HepG2 (cell line): ENCODE results near the gene KXD1. TPM values are rescaled to one million over a fixed set of nuclear protein-coding genes. Genes with fewer than 3 reads are reported as not detected.

Experiments
- EP300 ChIP-seq, 3 experiments: sonication (generic) in 1 of 3; formaldehyde crosslinking in 1 of 3; IDR thresholded peaks; 2 replicates each; pipeline versions ENCODE4 v1.5.1 to v1.6.1; 2011 to 2020; ENCODE audit warnings: low read depth in 2 of 3, low read length in 2 of 3, borderline replicate concordance in 1 of 3, improper control_type of control experiment in 1 of 3, mild to moderate bottlenecking in 1 of 3, missing genetic modification reagents in 1 of 3, moderate library complexity in 1 of 3
- GABPB1 ChIP-seq: IDR thresholded peaks from 2 replicates; pipeline ENCODE4 v1.6.1; 2016; ENCODE audit warnings: mild to moderate bottlenecking, missing genetic modification reagents, moderate library complexity, missing compliant biosample characterization
- KDM2A ChIP-seq: sonication (generic); formaldehyde crosslinking; IDR thresholded peaks from 2 replicates; pipeline ENCODE4 v1.4.0; 2020; ENCODE audit warnings: low read depth, missing genetic modification reagents, borderline replicate concordance
- KLF16 ChIP-seq, 2 experiments: sonication (generic) in 1 of 2; formaldehyde crosslinking in 1 of 2; IDR thresholded peaks; 2 replicates each; pipeline versions ENCODE4 v1.6.1 to v1.8.0; 2016 to 2023; ENCODE audit warnings: missing genetic modification reagents in 2 of 2, missing compliant biosample characterization in 1 of 2
- NFKB2 ChIP-seq: sonication (generic); formaldehyde crosslinking; IDR thresholded peaks from 2 replicates; pipeline ENCODE4 v1.4.0; 2020; ENCODE audit warnings: missing genetic modification reagents, borderline replicate concordance
- NR2F1 ChIP-seq, 2 experiments: fragments of 450-650 bp in 1 of 2; formaldehyde crosslinking in 1 of 2; IDR thresholded peaks; 2 replicates each; pipeline versions ENCODE4 v1.5.0 to v1.6.1; 2016 to 2020; ENCODE audit warnings: mild to moderate bottlenecking in 1 of 2, missing compliant biosample characterization in 1 of 2, missing genetic modification reagents in 1 of 2, moderate library complexity in 1 of 2
- PITX1 ChIP-seq: sonication (generic); formaldehyde crosslinking; IDR thresholded peaks from 2 replicates; pipeline ENCODE4 v1.5.1; 2020; ENCODE audit warnings: mild to moderate bottlenecking, missing genetic modification reagents
- RBM39 ChIP-seq: fragments of 200-400 bp; formaldehyde crosslinking; IDR thresholded peaks from one replicate; pipeline ENCODE4 v1.6.1; 2018; ENCODE audit warnings: antibody characterized with exemption, mild to moderate bottlenecking, low read depth, low read length; ENCODE audit not compliant: poor library complexity, severe bottlenecking
- SP1 ChIP-seq, 2 experiments: fragments of 450-650 bp in 1 of 2; sonication (generic) in 1 of 2; formaldehyde crosslinking in 1 of 2; IDR thresholded peaks; 2 replicates each; pipeline versions ENCODE4 v1.4.0 to v1.6.1; 2016 to 2020; ENCODE audit warnings: missing genetic modification reagents in 1 of 2
- SP5 ChIP-seq: IDR thresholded peaks from 2 replicates; pipeline ENCODE4 v1.6.1; 2016; ENCODE audit warnings: low read depth, borderline replicate concordance
- TAF1 ChIP-seq: sonication (generic); formaldehyde crosslinking; IDR thresholded peaks from 2 replicates; pipeline ENCODE4 v1.4.0; 2020; ENCODE audit warnings: missing genetic modification reagents
- TEAD3 ChIP-seq: optimal IDR thresholded peaks from 2 replicates; pipeline ENCODE3; 2016; ENCODE audit warnings: borderline replicate concordance
- TFAP4 ChIP-seq: sonication (generic); IDR thresholded peaks from 2 replicates; pipeline ENCODE4 v1.6.1; 2016; ENCODE audit warnings: low read depth, borderline replicate concordance
- ZNF572 ChIP-seq: sonication (generic); formaldehyde crosslinking; IDR thresholded peaks from 2 replicates; pipeline ENCODE4 v1.5.1; 2020; ENCODE audit warnings: mild to moderate bottlenecking, missing genetic modification reagents
- polyA plus RNA-seq, 8 experiments: library from polyadenylated mRNA; depleted of rRNA in 3 of 8; stranded (reverse) in 7 of 8; unstranded in 1 of 8; fragments of >200 nt; fragmentation: Illumina TruSeq in 4 of 8; extraction: Trizol in 4 of 8; gene quantifications; 2 replicates each; pipeline versions ENCODE4 v1.2.1 to v1.2.3, GENCODE V29; 2011 to 2016; ENCODE audit warnings: low read depth in 4 of 8, missing spikeins in 1 of 8, mixed read lengths in 1 of 8; ENCODE audit not compliant: insufficient read depth in 1 of 8
- total RNA-seq, 5 experiments: library from RNA; depleted of rRNA; stranded (reverse); fragments of >200 nt; fragmentation: Illumina TruSeq; extraction: Trizol; gene quantifications; 2 replicates each; pipeline ENCODE4 v1.2.3, GENCODE V29; 2016; ENCODE audit warnings: low read depth in 1 of 5
- TF ChIP-seq, protein P1 (sequence below): sonication (generic); formaldehyde crosslinking; IDR thresholded peaks from 2 replicates; pipeline ENCODE4 v1.5.0; 2020; ENCODE audit warnings: mild to moderate bottlenecking, missing genetic modification reagents
- TF ChIP-seq, protein P2 (sequence below): sonication (generic); formaldehyde crosslinking; IDR thresholded peaks from 2 replicates; pipeline ENCODE4 v1.8.1; 2022; ENCODE audit warnings: low read depth, mild to moderate bottlenecking, missing genetic modification reagents
- TF ChIP-seq, protein P3 (sequence below): sonication (generic); formaldehyde crosslinking; IDR thresholded peaks from 2 replicates; pipeline ENCODE4 v1.5.0; 2020; ENCODE audit warnings: mild to moderate bottlenecking, missing genetic modification reagents

The KXD1 gene
- total and polyA plus RNA-seq, 2 of the 13 experiments (the other 11 are each of a cell fraction or from before 2014, with no cell fraction given), result 44.6 to 143 TPM

GRCh38 chr19:18611327-18612050 lies 53.8 kb downstream of the KXD1 start (continued):
- TF ChIP-seq, protein P1, sequence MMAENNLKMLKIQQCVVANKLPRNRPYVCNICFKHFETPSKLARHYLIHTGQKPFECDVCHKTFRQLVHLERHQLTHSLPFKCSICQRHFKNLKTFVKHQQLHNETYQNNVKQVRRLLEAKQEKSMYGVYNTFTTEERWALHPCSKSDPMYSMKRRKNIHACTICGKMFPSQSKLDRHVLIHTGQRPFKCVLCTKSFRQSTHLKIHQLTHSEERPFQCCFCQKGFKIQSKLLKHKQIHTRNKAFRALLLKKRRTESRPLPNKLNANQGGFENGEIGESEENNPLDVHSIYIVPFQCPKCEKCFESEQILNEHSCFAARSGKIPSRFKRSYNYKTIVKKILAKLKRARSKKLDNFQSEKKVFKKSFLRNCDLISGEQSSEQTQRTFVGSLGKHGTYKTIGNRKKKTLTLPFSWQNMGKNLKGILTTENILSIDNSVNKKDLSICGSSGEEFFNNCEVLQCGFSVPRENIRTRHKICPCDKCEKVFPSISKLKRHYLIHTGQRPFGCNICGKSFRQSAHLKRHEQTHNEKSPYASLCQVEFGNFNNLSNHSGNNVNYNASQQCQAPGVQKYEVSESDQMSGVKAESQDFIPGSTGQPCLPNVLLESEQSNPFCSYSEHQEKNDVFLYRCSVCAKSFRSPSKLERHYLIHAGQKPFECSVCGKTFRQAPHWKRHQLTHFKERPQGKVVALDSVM, result 0 out of 2 replicates have a peak, but pooled peaks have one; percentile 11
- TF ChIP-seq, protein P2, sequence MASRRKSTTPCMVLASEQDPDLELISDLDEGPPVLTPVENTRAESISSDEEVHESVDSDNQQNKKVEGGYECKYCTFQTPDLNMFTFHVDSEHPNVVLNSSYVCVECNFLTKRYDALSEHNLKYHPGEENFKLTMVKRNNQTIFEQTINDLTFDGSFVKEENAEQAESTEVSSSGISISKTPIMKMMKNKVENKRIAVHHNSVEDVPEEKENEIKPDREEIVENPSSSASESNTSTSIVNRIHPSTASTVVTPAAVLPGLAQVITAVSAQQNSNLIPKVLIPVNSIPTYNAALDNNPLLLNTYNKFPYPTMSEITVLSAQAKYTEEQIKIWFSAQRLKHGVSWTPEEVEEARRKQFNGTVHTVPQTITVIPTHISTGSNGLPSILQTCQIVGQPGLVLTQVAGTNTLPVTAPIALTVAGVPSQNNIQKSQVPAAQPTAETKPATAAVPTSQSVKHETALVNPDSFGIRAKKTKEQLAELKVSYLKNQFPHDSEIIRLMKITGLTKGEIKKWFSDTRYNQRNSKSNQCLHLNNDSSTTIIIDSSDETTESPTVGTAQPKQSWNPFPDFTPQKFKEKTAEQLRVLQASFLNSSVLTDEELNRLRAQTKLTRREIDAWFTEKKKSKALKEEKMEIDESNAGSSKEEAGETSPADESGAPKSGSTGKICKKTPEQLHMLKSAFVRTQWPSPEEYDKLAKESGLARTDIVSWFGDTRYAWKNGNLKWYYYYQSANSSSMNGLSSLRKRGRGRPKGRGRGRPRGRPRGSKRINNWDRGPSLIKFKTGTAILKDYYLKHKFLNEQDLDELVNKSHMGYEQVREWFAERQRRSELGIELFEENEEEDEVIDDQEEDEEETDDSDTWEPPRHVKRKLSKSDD (CRISPR knock-in tag), result no peak
- TF ChIP-seq KDM2A (CRISPR knock-in tag), result peak; percentile 70
- TF ChIP-seq GABPB1 (CRISPR knock-in tag), result peak; percentile 68
- 0 out of 4 replicates have a peak, but pooled peaks of 1 of the 2 experiments have one; percentile 13 for TF ChIP-seq NR2F1 (CRISPR knock-in tag; IDR thresholded peaks at IDR 0.05)
- TF ChIP-seq, protein P3, sequence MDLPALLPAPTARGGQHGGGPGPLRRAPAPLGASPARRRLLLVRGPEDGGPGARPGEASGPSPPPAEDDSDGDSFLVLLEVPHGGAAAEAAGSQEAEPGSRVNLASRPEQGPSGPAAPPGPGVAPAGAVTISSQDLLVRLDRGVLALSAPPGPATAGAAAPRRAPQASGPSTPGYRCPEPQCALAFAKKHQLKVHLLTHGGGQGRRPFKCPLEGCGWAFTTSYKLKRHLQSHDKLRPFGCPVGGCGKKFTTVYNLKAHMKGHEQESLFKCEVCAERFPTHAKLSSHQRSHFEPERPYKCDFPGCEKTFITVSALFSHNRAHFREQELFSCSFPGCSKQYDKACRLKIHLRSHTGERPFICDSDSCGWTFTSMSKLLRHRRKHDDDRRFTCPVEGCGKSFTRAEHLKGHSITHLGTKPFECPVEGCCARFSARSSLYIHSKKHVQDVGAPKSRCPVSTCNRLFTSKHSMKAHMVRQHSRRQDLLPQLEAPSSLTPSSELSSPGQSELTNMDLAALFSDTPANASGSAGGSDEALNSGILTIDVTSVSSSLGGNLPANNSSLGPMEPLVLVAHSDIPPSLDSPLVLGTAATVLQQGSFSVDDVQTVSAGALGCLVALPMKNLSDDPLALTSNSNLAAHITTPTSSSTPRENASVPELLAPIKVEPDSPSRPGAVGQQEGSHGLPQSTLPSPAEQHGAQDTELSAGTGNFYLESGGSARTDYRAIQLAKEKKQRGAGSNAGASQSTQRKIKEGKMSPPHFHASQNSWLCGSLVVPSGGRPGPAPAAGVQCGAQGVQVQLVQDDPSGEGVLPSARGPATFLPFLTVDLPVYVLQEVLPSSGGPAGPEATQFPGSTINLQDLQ (CRISPR knock-in tag), result 0 out of 2 replicates have a peak, but pooled peaks have one; percentile 64
- TF ChIP-seq NFKB2 (CRISPR knock-in tag), result no peak
- peak; percentile 83 for TF ChIP-seq SP5 (CRISPR knock-in tag)
- TF ChIP-seq ZNF572, result no peak
- peak; percentile 42; the same call in 1 of the 2 replicates for TF ChIP-seq TFAP4
- TF ChIP-seq TAF1 (CRISPR knock-in tag), result peak; percentile 52; the same call in 1 of the 2 replicates
- TF ChIP-seq KLF16 (CRISPR knock-in tag; IDR thresholded peaks at IDR 0.05), result peak in 1 of 2 experiments; percentile 38; a peak in 1 of 4 replicates
- peak; percentile 33 for TF ChIP-seq RBM39
- no peak for TF ChIP-seq SP1 (IDR thresholded peaks at IDR 0.05)
- TF ChIP-seq SP1 (CRISPR knock-in tag; IDR thresholded peaks at IDR 0.05), result peak; percentile 45; the same call in 1 of the 2 replicates
- TF ChIP-seq EP300 (IDR thresholded peaks at IDR 0.05; ENCODE audit: low read depth in 2 of 2, low read length in 2 of 2), result peak in 1 of 2 experiments; percentile 66; a peak in 1 of 4 replicates
- no peak; the same call in 1 of the 2 replicates for TF ChIP-seq EP300 (CRISPR knock-in tag; IDR thresholded peaks at IDR 0.05; ENCODE audit: borderline replicate concordance)
- TF ChIP-seq TEAD3 (CRISPR knock-in tag), result peak; percentile 29
- 0 out of 2 replicates have a peak, but pooled peaks have one; percentile 20 for TF ChIP-seq PITX1 (CRISPR knock-in tag)
